NOMO-1 (cell line): ENCODE data around the gene SIRT2.
"Not testable (repeated sequence)": the region's sequence is repeated elsewhere in the genome, so short reads cannot be mapped to it uniquely, and the experiment has no call there.

Experiments used
- DNase-seq, 2 experiments: peaks; one replicate each; lab custom pipeline; 2025; ENCODE audit not compliant: unreplicated experiment in 2 of 2; lab: John Stamatoyannopoulos, UW

Gene SIRT2

DNA sequence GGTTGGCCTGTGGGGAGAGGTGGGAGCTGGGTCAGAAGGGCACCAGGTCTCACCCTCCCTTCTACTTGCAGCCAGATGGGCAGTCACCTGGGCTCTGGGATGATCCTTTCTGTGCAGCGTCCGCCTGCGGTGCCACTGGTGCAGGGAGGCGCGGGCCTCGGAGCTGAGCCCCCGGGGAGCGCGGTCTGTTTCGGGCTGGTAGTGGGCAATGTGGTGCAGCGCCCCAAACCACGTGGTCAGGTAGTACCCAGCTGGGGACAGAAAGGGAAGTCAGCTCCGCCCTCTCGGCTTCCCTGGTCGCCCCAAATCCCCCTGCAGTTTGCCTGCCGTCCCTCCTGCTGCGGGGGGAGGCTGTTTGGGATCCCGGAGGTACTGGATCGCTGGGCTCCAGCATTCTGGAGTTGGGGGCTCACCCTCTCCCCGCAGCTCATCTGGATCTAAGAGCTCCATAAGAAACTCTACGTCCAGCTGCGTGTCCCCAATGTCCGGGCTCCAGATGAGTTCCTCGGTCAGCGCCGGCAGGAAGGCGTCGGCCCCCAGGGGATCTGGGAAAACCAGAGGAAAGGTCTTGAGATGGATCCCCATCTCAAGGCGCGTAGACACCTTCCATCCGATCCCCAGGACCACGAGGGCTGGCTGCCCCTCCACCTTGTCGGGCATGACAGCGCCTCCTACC, 30.1 kb downstream of the SIRT2 start:
- no peak for DNase-seq

DNA sequence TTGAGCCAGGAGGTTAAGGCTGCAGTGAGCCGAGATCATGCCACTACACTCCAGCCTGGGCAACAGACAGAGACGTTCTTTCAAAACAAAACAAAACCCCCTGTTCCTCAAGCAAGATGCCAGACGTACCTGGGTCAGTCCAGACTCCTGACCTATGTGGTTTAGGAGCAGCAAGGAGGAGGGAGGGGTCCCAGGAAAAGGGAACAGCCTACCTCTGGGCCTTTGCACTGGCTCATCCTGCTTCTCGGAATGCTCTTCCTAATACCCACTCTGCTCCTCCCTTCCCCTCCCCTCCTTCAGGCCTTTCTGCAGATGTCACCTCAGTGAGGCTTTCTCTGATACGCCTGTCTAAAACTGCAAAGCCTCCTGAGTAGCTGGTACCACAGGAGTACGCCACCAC, 30.9 kb downstream of the SIRT2 start:
- no peak for DNase-seq

DNA sequence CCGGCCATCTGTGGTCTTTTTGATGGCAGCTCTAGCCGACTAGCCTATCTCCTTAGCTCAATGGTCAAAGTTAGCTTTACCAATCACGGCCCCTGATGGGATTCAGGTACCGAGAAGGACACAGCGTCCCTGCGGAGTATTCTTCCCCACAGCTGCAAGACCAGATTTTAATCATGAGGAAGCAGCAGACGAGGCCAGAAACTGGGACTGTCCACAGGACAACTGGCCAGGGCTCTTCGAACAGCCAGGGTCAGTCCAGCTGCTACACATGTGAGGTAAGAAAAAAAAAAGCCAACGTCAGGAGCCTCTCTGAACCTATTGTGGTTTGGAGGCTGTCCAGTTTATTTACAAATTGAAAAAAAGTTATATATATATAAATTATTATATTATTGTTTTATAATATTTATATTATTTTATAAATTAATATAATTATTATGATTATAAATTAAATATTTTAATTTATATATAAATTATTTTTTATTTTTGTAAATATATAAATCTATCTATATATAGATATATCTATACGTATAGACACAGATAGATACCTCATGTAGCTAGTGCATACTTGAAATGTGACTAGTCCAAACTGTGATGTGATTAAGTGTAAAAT, 32.1 kb downstream of the SIRT2 start:
- DNase-seq = no peak

DNA sequence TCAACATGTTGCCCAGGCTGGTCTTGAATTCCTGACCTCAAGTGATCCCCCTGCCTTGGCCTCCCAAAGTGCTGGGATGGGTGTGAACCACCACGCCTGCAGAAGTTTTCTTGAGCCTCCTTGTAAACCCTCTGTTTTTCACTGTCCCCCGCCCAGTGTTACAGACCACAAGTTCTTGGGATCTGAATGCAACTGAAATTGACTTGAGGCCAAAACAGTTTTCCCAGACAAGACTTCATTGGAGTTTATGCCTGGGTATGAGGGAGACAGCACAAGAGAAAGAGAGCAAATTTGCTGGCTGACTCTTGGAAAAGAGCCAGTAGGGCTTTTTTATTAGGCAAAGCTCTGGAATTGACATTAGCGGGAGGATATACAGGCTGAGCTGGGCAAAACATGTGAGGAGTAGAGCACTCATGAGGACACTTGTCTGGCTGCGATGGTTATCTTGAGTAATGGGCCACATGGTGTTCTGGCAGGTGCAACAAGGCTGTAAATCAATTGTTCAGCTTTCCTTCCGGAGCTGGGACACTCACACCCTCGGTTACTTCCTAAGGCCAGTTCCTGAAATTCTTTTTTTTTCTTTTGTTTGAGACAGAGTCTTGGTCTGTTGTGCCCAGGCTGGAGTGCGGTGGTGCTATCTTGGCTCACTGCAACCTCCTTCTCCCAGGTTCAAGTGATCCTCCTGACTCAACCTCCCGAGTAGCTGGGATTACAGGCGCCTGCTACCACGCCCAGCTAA, 36.9 kb downstream of the SIRT2 start:
- DNase-seq = peak; percentile 37 to 53

DNA sequence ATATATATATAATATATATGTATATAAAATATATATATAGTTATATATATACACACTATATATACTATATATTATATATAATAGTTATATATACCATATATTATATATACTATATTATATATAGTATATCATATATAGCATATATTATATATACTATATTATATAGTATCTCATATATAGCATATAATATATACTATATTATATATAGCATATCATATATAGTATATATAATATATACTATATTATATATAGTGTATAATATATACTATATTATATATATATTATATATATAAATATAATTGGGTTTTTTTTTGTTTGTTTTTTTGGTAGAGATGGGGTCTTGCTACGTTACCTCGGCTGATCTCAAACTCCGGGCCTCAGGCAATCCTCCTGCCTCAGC, 38.0 kb downstream of the SIRT2 start:
- no peak for DNase-seq

DNA sequence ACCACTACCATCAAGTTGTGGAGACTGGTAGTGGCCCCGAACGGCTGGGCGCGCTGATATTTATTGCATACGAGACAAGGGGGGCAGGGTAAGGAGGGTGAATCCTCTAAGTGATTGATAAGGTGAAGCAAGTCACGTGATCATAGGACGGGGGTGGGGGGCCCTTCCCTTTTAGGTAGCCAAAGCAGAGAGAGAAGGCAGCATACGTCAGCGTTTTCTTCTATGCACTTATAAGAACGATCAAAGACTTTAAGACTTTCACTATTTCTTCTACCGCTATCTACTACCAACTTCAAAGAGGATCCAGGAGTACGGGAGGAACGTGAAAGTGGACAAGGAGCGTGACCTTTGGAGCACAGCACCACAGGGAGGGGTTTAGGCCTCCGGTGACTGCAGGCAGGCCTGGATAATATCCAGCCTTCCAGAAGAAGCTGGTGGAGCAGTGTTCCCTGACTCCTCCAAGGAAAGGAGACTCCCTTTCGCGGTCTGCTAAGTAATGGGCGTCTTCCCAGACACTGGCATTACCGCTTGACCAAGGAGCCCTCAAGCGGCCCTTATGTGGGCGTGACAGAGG, 39.7 kb downstream of the SIRT2 start:
- not testable (repeated sequence) for DNase-seq

DNA sequence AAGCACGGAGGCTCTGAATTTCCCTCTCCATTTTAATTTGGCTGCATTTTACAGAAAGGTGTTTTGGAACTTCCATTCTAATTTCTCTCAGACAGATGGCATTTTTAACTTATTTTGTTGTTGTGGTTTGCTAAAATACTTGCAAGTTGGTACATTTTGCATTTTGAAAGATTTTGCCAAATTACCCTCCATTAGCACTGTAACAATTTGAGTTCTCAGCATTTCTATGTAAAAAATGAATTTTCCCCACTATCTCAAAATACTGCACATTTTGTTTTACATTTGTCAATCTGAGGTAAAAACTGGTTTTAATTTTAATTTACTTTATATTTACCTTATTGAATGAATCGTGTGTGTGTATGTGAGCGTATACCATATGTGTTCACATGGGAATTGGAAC, 42.6 kb downstream of the SIRT2 start:
- DNase-seq = no peak

DNA sequence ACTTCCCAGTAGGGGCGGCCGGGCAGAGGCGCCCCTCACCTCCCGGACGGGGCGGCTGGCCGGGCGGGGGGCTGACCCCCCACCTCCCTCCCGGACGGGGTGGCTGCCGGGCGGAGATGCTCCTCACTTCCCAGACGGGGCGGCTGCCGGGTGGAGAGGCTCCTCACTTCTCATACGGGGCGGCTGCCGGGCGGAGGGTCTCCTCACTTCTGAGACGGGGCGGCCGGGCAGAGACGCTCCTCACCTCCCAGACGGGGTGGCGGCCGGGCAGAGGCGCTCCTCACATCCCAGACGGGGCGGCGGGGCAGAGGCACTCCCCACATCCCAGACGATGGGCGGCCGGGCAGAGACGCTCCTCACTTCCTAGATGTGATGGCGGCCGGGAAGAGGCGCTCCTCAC, 43.7 kb downstream of the SIRT2 start:
- not testable (repeated sequence) for DNase-seq

DNA sequence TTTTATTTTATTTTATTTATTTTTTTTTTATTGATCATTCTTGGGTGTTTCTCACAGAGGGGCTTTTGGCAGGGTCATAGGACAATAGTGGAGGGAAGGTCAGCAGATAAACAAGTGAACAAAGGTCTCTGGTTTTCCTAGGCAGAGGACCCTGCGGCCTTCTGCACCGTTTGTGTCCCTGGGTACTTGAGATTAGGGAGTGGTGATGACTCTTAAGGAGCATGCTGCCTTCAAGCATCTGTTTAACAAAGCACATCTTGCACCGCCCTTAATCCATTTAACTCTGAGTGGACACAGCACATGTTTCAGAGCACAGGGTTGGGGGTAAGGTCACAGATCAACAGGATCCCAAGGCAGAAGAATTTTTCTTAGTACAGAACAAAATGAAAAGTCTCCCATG, 44.5 kb downstream of the SIRT2 start:
- DNase-seq = not testable (repeated sequence)

DNA sequence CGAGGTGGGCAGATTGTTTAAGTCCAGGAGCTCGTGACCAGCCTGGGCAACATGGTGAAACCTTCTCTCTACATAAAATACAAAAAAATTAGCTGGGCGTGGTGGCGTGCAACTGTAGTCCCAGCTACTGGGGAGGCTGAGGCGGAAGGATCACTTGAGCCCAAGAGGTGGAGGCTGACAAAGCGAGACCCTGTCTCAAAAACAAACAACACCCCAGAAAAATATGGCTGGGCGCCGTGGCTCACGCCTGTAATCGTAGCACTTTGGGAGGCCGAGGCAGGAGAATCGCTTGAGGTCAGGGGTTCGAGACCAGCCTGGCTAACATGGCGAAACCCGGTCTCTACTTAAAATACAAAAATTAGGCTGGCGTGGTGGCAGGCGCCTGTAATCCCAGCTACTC, 46.2 kb downstream of the SIRT2 start:
- no peak for DNase-seq

DNA sequence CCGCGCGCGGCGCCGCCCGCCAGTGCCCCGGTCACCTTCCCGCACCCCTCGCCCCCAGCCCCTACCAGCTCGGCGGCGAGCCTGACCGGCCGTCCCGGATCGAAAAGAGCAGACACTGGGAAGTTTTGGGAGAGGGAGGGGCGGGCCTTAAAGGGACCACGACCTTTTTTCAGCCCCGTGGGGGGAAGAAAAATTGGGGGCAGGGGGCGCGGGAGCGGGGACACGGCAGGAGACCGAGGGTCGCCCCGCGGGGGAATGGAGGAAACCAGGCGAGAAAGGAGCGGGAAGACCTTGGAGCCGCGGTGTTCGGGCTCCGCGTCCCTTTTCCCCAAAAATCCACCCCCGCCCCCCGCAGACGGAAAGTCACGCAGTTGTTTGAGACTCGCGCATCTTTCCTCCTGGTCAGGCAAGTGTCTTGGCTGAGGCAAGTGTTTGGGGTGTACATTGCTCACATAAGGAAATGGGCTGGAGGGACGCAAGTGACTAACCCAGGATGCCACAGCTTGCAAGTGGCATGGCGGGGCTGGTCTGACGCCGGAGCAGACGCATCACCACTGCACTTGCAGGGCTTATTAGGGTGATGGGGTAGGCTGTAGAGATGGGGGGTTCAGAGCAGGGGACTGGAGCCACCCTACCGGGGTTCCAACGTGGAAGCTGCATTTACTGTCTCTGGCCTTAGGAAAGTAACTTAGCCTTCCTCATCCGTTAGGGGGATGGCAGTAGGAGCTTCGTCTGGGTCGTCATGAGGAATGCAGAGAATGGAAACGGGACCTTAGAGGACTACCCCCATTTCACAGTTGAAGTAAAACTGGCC, 47.0 kb downstream of the SIRT2 start:
- peak; percentile 62 to 77 for DNase-seq

DNA sequence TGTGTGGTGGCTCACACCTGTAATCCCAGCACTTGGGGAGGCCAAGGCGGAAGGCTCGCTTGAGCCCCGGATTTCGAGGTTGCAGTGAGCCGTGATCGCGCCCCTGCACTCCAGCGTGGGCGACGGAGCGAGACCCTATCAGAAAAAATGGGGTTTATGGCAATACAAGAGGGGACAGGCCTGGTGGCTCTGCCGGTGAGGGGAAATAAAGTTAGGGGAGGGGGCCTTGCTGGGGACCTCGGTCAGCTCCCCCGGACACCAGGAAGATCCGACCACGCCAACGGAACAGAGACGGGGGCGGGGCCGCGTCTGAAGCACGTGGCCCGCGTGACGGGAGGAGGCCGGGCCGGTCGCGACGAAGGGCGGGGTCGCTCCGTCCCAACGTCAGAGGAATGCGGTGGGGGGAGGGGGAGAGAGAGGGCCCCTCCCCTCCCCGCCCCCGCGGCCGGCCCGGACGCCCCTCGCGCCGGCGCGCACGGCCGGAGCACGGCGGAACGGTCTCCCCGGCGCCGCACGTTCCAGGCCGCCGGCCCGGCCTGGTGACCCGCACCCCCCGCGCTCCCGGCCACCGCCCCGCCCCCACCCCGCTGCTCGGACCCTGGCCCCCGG, 47.7 kb downstream of the SIRT2 start:
- DNase-seq = peak; percentile 80 to 95

DNA sequence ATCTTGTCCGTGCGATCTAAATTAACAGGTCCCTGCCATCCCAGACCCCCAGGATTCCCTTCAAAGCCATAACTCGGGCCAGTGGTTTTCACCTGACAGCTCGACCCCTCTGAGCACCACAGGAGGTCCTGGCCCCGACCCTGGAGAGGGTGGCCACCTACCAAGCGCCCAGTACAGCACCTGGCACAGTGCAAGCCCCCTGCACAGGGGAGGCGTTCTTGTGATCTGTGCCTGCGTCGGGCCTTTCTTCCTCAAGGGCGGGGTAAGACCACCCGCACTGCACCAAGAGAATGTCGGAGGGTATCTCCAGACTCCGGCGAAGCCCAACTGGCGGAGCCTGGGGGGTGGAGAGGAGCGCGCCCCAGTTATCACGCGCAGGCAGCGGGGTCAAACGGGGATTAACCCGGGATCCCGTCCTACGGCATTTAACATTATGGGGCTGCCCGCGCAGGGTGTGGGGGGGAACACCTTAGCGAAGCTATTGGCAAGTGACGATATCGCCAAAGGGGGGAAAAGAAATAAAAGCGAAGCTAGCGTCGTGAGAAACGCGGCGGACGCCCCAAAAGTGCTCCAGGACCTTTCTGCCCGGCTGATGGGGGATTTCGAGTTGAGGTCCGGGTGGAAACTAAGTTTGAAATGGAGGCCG, 48.3 kb downstream of the SIRT2 start:
- no peak for DNase-seq

DNA sequence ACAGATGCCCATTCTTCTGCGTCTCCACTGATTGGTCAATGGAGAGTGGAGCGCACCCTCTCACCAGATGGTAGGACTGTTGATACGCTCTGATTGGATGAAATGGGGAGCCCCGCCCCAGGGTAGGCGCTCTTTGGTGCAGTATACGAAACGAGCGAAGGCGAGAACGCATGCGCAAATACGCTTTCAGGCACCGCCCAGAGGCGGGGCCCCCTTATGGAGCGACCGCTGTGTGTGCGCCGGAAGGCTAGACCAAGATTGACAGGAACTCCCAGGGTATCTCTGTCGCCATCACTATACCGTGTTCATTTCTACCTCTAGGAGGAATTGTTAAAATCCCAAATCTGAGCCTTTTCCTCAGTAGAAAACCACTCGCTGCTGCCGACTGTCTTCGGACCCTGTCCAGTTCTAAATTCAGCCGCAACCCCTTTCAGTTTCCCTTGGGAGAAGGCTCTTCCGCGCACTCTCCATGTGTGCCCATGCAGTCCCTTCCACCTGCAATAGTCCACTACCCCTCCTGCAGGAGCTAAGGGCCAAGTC, 48.9 kb downstream of the SIRT2 start:
- DNase-seq = peak in 1 of 2 experiments; percentile 100

DNA sequence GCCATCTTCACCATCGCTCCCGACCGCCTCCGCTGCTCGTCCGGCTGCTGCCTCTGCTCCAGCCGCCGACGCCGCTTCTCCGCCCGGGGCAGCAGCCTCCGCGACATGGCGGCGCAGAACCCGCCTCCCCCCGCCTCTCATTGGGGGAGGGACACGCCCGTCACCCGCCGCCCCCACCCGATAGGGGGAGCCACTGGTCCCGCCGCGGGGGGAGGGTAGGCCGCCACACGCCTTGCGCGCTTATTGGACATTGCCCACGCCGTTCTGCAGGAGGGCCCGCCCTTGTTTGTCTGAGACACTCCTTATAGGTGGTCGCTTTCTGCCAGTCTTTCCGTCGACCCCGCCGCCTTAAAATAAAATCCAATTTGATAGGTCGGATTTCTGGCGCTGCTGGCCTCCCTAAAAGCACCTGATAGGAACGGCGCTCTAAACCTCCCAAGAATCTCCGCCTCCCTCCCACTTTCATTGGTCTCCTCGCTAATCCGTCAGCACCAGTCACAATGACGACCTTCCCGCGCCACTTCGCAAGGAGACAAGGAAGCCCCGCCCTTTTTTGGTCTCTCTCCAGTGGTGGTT, 49.5 kb downstream of the SIRT2 start, which contains the start of gene HNRNPL:
Gene HNRNPL, minus strand, starts transcription at position 127 of the 576 bp plus-strand sequence. Its CDS starts 20 bp downstream, at position 107.
- peak; percentile 100 for DNase-seq

DNA sequence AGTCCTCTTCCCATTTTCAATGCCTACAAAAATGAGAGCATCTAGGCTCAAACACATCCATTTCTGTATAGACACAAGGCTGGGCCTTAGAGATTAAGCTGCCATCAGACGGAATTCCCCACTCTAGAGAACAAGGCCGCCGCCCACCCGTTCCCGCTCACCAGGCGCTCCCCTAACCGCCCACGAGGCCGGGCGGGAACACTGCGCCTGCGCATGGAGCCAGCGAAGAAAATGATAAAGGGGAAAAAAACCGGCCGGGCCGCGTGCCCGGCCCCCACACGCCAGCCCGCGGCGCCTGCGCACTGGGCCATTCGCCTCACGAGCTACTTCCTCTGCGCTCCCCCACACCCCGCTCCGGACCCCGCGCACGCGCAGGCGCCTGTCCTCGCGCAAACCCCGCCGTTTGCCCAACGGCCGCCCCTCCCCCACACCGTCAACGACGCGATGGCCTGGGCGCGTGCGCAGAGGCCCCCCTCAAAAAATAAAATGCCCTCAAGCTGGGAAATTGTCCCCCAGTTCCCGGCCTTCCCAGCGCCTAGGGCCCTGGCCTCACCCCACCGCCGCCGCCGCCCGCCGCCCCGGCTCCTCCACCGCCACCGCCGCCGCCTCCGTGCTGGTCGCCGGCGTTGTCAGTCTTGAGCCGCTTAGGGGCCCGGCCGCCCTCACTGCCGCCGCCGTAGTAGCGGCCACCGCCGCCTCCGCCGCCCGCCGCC, 50.1 kb downstream of the SIRT2 start:
- DNase-seq = peak; percentile 89 to 99

DNA sequence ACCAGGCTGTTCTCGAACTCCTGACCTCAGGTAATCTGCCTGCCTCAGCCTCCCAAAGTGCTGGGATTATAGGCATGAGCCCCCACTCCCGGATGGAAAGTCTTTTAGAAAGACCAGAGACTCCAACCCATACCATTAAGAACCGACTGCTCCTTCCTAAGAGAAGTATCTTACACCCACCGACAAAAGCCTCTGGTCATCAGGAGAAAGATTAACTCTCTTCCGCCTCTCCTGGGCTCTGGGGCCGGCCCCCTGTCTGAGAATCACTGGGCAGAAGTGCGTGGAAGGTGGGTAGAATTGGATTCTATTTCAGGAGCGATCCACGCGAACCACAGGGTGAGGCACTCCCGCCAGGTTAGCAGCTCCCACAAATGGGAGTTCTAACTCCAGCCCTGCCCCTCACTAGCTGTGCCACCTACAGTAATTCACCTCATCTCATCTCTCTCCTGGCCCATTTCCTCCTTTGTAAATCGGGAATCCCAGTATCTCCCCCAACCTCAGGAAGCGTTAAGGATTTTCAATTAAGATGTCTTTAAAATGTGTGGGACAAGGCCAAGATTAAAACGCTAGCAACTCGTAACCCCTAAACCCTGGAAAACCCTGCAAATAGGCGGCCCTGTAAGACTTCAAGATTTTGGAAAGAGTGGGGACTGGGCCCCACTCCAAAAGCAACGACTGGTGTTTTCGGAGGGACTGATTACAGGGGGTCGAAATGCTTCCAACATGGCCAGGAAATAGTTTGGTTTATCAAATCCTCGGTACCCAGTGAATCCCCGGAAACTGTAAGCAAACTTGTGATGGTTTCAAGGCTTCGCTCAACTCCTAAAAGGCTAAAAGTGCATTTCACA, 50.9 kb downstream of the SIRT2 start:
- DNase-seq = no peak

DNA sequence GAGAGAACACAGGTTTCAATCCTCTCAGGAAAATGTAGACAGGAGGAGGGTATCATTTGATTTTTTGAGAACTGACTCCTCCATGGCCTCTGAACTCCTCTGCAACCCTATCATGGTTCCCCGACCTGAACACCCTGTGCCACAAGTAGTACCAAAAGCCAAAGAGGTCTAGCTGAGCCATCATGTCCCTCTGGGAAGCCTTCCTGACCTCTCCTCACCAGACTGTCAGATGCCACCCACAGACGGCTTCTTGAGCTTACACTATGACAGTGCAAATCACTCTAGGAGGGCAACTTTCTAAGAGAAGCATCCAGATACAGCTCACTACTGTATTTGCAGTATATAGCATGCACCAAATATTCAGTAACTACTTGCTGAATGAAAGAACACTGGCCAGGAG, 53.3 kb downstream of the SIRT2 start:
- no peak for DNase-seq
